ENCODE data around the gene VSIR. TPM values are rescaled to one million over a fixed set of nuclear protein-coding genes. Genes with fewer than 3 reads are reported as not detected.

The VSIR gene
- total and polyA plus RNA-seq, 11 donors = 32.6 to 181 (median 83.2) TPM

DNA sequence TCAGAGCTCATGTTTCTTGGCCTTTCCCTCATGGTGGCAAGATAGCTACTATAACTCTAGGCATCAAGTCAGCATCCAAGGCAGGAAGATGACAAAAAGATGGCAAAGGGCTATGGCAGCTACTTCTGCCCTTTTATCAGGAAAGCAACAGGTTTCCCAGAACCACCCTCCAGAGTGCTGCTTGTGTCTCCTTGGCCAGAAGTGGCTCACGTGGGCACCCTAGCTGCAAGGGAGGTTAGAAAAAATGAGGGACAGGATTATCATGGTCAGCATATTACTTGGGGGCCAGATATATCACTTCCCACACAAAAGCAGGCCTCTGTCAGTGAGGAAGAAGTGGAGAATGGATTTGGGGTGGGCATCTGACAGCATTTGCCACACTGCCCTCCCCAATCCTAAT, 29.5 kb downstream of the VSIR start:
- intact Hi-C loops (cut with DNase I) = no loop called here

GRCh38 chr10:71743089-71743838, 30.1 kb downstream of the VSIR start:
- DNase-seq = peak in 1 of 5 donors; percentile 47
- Histone ChIP-seq H3K36me3 (no peaks in the 10 kb centered on the region), H3K27ac (peak overlapping the region in 1 of 12 donors; percentile 69), H3K4me1 (peaks cover 20 to 99% (median 30%) of the 10 kb centered on the region in 12 donors), H3K4me3 (no peak overlapping the region), H3K9me3 (peaks cover 0 to 8% (median 0%) of the 10 kb centered on the region in 12 donors), H3K27me3 (no peaks in the 10 kb centered on the region)
- no peak for ATAC-seq
- 87 to 92% (median 90%) methylated on average over 4 of the region's 4 CpGs for WGBS, 4 donors
- TF ChIP-seq, protein P1, sequence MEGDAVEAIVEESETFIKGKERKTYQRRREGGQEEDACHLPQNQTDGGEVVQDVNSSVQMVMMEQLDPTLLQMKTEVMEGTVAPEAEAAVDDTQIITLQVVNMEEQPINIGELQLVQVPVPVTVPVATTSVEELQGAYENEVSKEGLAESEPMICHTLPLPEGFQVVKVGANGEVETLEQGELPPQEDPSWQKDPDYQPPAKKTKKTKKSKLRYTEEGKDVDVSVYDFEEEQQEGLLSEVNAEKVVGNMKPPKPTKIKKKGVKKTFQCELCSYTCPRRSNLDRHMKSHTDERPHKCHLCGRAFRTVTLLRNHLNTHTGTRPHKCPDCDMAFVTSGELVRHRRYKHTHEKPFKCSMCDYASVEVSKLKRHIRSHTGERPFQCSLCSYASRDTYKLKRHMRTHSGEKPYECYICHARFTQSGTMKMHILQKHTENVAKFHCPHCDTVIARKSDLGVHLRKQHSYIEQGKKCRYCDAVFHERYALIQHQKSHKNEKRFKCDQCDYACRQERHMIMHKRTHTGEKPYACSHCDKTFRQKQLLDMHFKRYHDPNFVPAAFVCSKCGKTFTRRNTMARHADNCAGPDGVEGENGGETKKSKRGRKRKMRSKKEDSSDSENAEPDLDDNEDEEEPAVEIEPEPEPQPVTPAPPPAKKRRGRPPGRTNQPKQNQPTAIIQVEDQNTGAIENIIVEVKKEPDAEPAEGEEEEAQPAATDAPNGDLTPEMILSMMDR (IDR thresholded peaks at IDR 0.05) = no peak
- TF ChIP-seq POLR2A (IDR thresholded peaks at IDR 0.05) = no peak
- intact Hi-C loops (cut with DNase I) = no loop called here

More for the DNA sequence above, 29.5 kb downstream of the VSIR start:
- ATAC-seq = no peak
- peaks cover 26 to 99% (median 36%) of the 10 kb centered on the region in 12 donors for H3K4me1 ChIP-seq
- H3K36me3 ChIP-seq = no peaks in the 10 kb centered on the region
- no peak for TF ChIP-seq POLR2A (IDR thresholded peaks at IDR 0.05)
- TF ChIP-seq, protein P1 (IDR thresholded peaks at IDR 0.05) = no peak
- no peak for DNase-seq
- peaks cover 0 to 8% (median 0%) of the 10 kb centered on the region in 12 donors for H3K9me3 ChIP-seq
- H3K27ac ChIP-seq = peak overlapping the region in 1 of 12 donors; percentile 58
- no peak overlapping the region for H3K4me3 ChIP-seq
- H3K27me3 ChIP-seq = no peaks in the 10 kb centered on the region
- 92 to 98% (median 93%) methylated on average over 1 of the region's 1 CpG for WGBS, 4 donors

- 93 to 97% (median 95%) methylated on average over 10 of the region's 10 CpGs for WGBS, 4 donors
- Histone ChIP-seq H3K9me3 (peaks cover 0 to 8% (median 0%) of the 10 kb centered on the region in 12 donors), H3K27ac (peak overlapping the region in 1 of 12 donors; percentile 69), H3K27me3 (no peaks in the 10 kb centered on the region), H3K36me3 (no peaks in the 10 kb centered on the region), H3K4me1 (peaks cover 12 to 99% (median 24%) of the 10 kb centered on the region in 12 donors), H3K4me3 (no peak overlapping the region)
- DNase-seq = peak in 1 of 5 donors; percentile 46
- intact Hi-C loops (cut with DNase I) = no loop called here
- ATAC-seq = no peak
- TF ChIP-seq, protein P1 (IDR thresholded peaks at IDR 0.05) = no peak
- no peak for TF ChIP-seq POLR2A (IDR thresholded peaks at IDR 0.05)
These were observed 30.8 kb downstream of the VSIR start for GRCh38 chr10:71742301-71743088.

DNA sequence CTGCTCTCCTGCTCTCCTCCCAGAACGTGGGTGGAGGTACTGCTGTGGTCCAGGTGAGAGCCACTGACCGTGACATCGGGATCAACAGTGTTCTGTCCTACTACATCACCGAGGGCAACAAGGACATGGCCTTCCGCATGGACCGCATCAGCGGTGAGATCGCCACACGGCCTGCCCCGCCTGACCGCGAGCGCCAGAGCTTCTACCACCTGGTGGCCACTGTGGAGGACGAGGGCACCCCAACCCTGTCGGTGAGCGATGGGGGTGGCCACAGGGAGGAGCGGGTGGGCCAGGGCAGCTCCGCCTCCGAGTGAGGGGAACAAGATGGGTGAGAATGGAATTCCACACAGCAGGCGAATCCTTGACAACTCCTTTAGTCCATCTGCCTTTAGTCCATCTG, 31.6 kb downstream of the VSIR start:
- Histone ChIP-seq H3K9me3 (peaks cover 0 to 8% (median 0%) of the 10 kb centered on the region in 12 donors), H3K36me3 (no peaks in the 10 kb centered on the region), H3K4me1 (peaks cover 5 to 99% (median 20%) of the 10 kb centered on the region in 12 donors), H3K27ac (peak overlapping the region in 1 of 12 donors; percentile 69), H3K27me3 (no peaks in the 10 kb centered on the region), H3K4me3 (no peak overlapping the region)
- DNase-seq = peak in 1 of 5 donors; percentile 58
- WGBS, 4 donors = 95 to 98% (median 97%) methylated on average over 18 to 20 of the region's 20 CpGs
- intact Hi-C loops (cut with DNase I) = no loop called here
- no peak for TF ChIP-seq POLR2A (IDR thresholded peaks at IDR 0.05)
- TF ChIP-seq, protein P1 (IDR thresholded peaks at IDR 0.05) = no peak
- no peak for ATAC-seq

All from heart left ventricle (tissue), 16 donors.